GM23248 (cell line): ENCODE measurements around the gene IHH. TPM values are rescaled to one million over a fixed set of nuclear protein-coding genes. Genes with fewer than 3 reads are reported as not detected.

Experiments
- DNase-seq: peaks from one replicate; pipeline ENCODE4 v3.0.0-alpha.2; 2015
- H2AFZ ChIP-seq: fragments of 200-600 bp; sonication (generic); 2 replicates; pipeline ENCODE4 v1.6.1; 2016; ENCODE audit warnings: antibody characterized with exemption
- H3F3A ChIP-seq: fragments of 200-600 bp; sonication (generic); 2 replicates; pipeline ENCODE4 v1.6.1; 2016; ENCODE audit warnings: mild to moderate bottlenecking, antibody characterized with exemption, mixed run types; ENCODE audit not compliant: insufficient read depth
- H3K27ac ChIP-seq: fragments of 200-600 bp; sonication (generic); 2 replicates; pipeline ENCODE4 v1.5.1; 2016; ENCODE audit warnings: mild to moderate bottlenecking
- H3K27me3 ChIP-seq: fragments of 200-600 bp; sonication (generic); replicated peaks from 2 replicates; pipeline ENCODE4 v1.6.1; 2016; ENCODE audit warnings: mild to moderate bottlenecking; ENCODE audit not compliant: insufficient read depth
- H3K36me3 ChIP-seq: fragments of 200-600 bp; sonication (generic); 2 replicates; pipeline ENCODE4 v1.6.1; 2016; ENCODE audit warnings: low read depth, mild to moderate bottlenecking
- H3K4me1 ChIP-seq: fragments of 200-600 bp; sonication (generic); 2 replicates; pipeline ENCODE4 v1.6.1; 2016; ENCODE audit warnings: mild to moderate bottlenecking; ENCODE audit not compliant: insufficient read depth
- H3K4me2 ChIP-seq: fragments of 200-600 bp; sonication (generic); one replicate; pipeline ENCODE4 v1.6.1; 2016; ENCODE audit warnings: mild to moderate bottlenecking; ENCODE audit not compliant: unreplicated experiment
- H3K4me3 ChIP-seq: fragments of 200-600 bp; sonication (generic); 2 replicates; pipeline ENCODE4 v1.5.1; 2016; ENCODE audit warnings: mild to moderate bottlenecking
- H3K79me2 ChIP-seq: fragments of 200-600 bp; sonication (generic); 2 replicates; pipeline ENCODE4 v1.6.1; 2016; ENCODE audit warnings: mild to moderate bottlenecking; ENCODE audit not compliant: insufficient read depth
- H3K9ac ChIP-seq: fragments of 200-600 bp; sonication (generic); 2 replicates; pipeline ENCODE4 v1.6.1; 2016; ENCODE audit warnings: mild to moderate bottlenecking
- H3K9me2 ChIP-seq: fragments of 200-600 bp; sonication (generic); 2 replicates; pipeline ENCODE4 v1.6.1; 2016; ENCODE audit warnings: mixed run types, mild to moderate bottlenecking, moderate library complexity; ENCODE audit not compliant: insufficient read depth
- H3K9me3 ChIP-seq: fragments of 200-600 bp; sonication (generic); one replicate; pipeline ENCODE4 v1.6.1; 2017; ENCODE audit warnings: low read depth
- H4K20me1 ChIP-seq: fragments of 200-600 bp; sonication (generic); 2 replicates; pipeline ENCODE4 v1.6.0; 2016; ENCODE audit not compliant: insufficient read depth
- EZH2 ChIP-seq: fragments of 200-600 bp; sonication (generic); IDR thresholded peaks from 2 replicates; pipeline ENCODE4 v1.6.1; 2018; ENCODE audit warnings: antibody characterized with exemption, mild to moderate bottlenecking; ENCODE audit not compliant: insufficient read depth, poor library complexity, severe bottlenecking
- EZH2phosphoT487 ChIP-seq: fragments of 200-600 bp; sonication (generic); IDR thresholded peaks from 2 replicates; pipeline ENCODE4 v1.6.1; 2018; ENCODE audit warnings: antibody characterized with exemption, moderate library complexity, mild to moderate bottlenecking, low read depth; ENCODE audit not compliant: insufficient read depth
- WGBS, 2 experiments: methylation state at CpG; one replicate each; pipeline ENCODE4 v1.1.6; 2015 to 2017; ENCODE audit warnings: low lambda C conversion rate in 2 of 2, low coverage in 1 of 2; ENCODE audit errors: missing lambda C conversion rate in 2 of 2; 5-methylcytosine and 5-hydroxymethylcytosine counted together
- in situ Hi-C: fragments of 300-500 bp; cut with MboI; formaldehyde crosslinking; loops from 2 replicates; pipeline ENCODE4 v1.15.0; 2020
- polyA plus RNA-seq: library from polyadenylated mRNA; unstranded; fragments of >200 nt; fragmentation: Nextera tagmentation; extraction: Ambion mirVana; gene quantifications from 2 replicates; pipeline ENCODE4 v1.2.1, GENCODE V29; 2016
- total RNA-seq: library from RNA; depleted of rRNA; stranded (reverse); fragments of >200 nt; shearing (Covaris generic); gene quantifications from 2 replicates; pipeline ENCODE4 v1.2.3, GENCODE V29; 2014

Gene IHH
- total and polyA plus RNA-seq, 2 experiments from 2014 or later = not detected

- H3K4me3 ChIP-seq = no peak overlapping the region
- no peak overlapping the region for H3K4me2 ChIP-seq
- H3K36me3 ChIP-seq = no peaks in the 10 kb centered on the region
- H3K4me1 ChIP-seq = no peaks in the 10 kb centered on the region
- no peak overlapping the region for H2AFZ ChIP-seq
- no peaks in the 10 kb centered on the region for H4K20me1 ChIP-seq
- H3F3A ChIP-seq = no peaks in the 10 kb centered on the region
- no peak overlapping the region for H3K9ac ChIP-seq
- H3K27ac ChIP-seq = no peak overlapping the region
- in situ Hi-C loops = no loop called here
- no peaks in the 10 kb centered on the region for H3K79me2 ChIP-seq
- TF ChIP-seq EZH2phosphoT487 = no peak
- no peak for TF ChIP-seq EZH2
- 46 to 57% methylated on average over 4 of the region's 4 CpGs for WGBS, 2 experiments
- H3K27me3 ChIP-seq = peaks cover 48% of the 10 kb centered on the region
- no peaks in the 10 kb centered on the region for H3K9me3 ChIP-seq
- no peak for DNase-seq
- H3K9me2 ChIP-seq = no peaks in the 10 kb centered on the region
Observed at GRCh38 chr2:219042157-219042556, 18.6 kb downstream of the IHH start.

- no peaks in the 10 kb centered on the region for H3K9me3 ChIP-seq
- no peaks in the 10 kb centered on the region for H3K79me2 ChIP-seq
- no peak within 1 kb of the TSS for H3K27ac ChIP-seq
- no peak within 1 kb of the TSS for H3K9ac ChIP-seq
- peak; percentile 70 for DNase-seq
- H3K4me1 ChIP-seq = no peaks in the 10 kb centered on the region
- TF ChIP-seq EZH2phosphoT487 (no peak), EZH2 (no peak)
- no peaks in the 10 kb centered on the region for H3K36me3 ChIP-seq
- peaks cover 45% of the 10 kb centered on the region for H3K27me3 ChIP-seq
- peak within 1 kb of the TSS; percentile 78 for H2AFZ ChIP-seq
- peak within 1 kb of the TSS; percentile 68 for H3K4me3 ChIP-seq
- no peaks in the 10 kb centered on the region for H3F3A ChIP-seq
- in situ Hi-C loops = no loop called here
- no peaks in the 10 kb centered on the region for H3K9me2 ChIP-seq
- WGBS, 2 experiments = 3 to 5% methylated on average over 21 of the region's 21 CpGs
- H4K20me1 ChIP-seq = no peaks in the 10 kb centered on the region
- peak within 1 kb of the TSS; percentile 86 for H3K4me2 ChIP-seq
Observed at GRCh38 chr2:219041252-219041651, 19.5 kb downstream of the IHH start, which contains the start of gene CFAP65. TSS of gene CFAP65 (minus strand) at chr2:219041516. CDS start at chr2:219039048, 2,468 bp downstream.

GRCh38 chr2:219038600-219038999 lies 22.1 kb downstream of the IHH start:
- no peak overlapping the region for H3K9ac ChIP-seq
- in situ Hi-C loops = no loop called here
- DNase-seq = no peak
- H3K27ac ChIP-seq = no peak overlapping the region
- no peaks in the 10 kb centered on the region for H3K9me3 ChIP-seq
- TF ChIP-seq EZH2 (no peak), EZH2phosphoT487 (no peak)
- 0 to 8% methylated on average over 1 of the region's 1 CpG for WGBS, 2 experiments
- H2AFZ ChIP-seq = no peak overlapping the region
- H4K20me1 ChIP-seq = no peaks in the 10 kb centered on the region
- no peaks in the 10 kb centered on the region for H3K79me2 ChIP-seq
- H3K4me1 ChIP-seq = no peaks in the 10 kb centered on the region
- no peaks in the 10 kb centered on the region for H3K9me2 ChIP-seq
- H3K4me2 ChIP-seq = no peak overlapping the region
- no peaks in the 10 kb centered on the region for H3F3A ChIP-seq
- no peak overlapping the region for H3K4me3 ChIP-seq
- peaks cover 64% of the 10 kb centered on the region for H3K27me3 ChIP-seq
- H3K36me3 ChIP-seq = no peaks in the 10 kb centered on the region

GRCh38 chr2:219037783-219038499 lies 22.8 kb downstream of the IHH start:
- H3K9me3 ChIP-seq = no peaks in the 10 kb centered on the region
- no peaks in the 10 kb centered on the region for H3F3A ChIP-seq
- no peak overlapping the region for H2AFZ ChIP-seq
- no peaks in the 10 kb centered on the region for H4K20me1 ChIP-seq
- H3K27ac ChIP-seq = no peak overlapping the region
- no peaks in the 10 kb centered on the region for H3K9me2 ChIP-seq
- no peak overlapping the region for H3K4me3 ChIP-seq
- no peak overlapping the region for H3K4me2 ChIP-seq
- H3K4me1 ChIP-seq = no peaks in the 10 kb centered on the region
- H3K36me3 ChIP-seq = no peaks in the 10 kb centered on the region
- TF ChIP-seq EZH2 = no peak
- no peak for TF ChIP-seq EZH2phosphoT487
- in situ Hi-C loops = no loop called here
- WGBS, 2 experiments = 26 to 28% methylated on average over 8 of the region's 8 CpGs
- no peak for DNase-seq
- no peak overlapping the region for H3K9ac ChIP-seq
- peaks cover 71% of the 10 kb centered on the region for H3K27me3 ChIP-seq
- no peaks in the 10 kb centered on the region for H3K79me2 ChIP-seq
